DMS 273 (cell line): ENCODE data around the gene SDF4.
"Not testable (repeated sequence)": the region's sequence is repeated elsewhere in the genome, so short reads cannot be mapped to it uniquely, and the experiment has no call there.

ENCODE experiments used
- DNase-seq: peaks from one replicate; lab custom pipeline; 2025; ENCODE audit not compliant: unreplicated experiment; lab: John Stamatoyannopoulos, UW

Gene SDF4

GRCh38 chr1:1259951-1260600 is 28.3 kb upstream of the SDF4 start:
- DNase-seq = no peak

GRCh38 chr1:1259540-1259939 is 27.7 kb upstream of the SDF4 start:
- DNase-seq = no peak

GRCh38 chr1:1259119-1259488 is 27.3 kb upstream of the SDF4 start:
- no peak for DNase-seq

- DNase-seq = no peak
Observed at GRCh38 chr1:1256956-1257871, 25.4 kb upstream of the SDF4 start.

GRCh38 chr1:1255611-1256010 is 23.8 kb upstream of the SDF4 start:
- no peak for DNase-seq

- DNase-seq = no peak
Observed at GRCh38 chr1:1255078-1255477, 23.3 kb upstream of the SDF4 start.

GRCh38 chr1:1254667-1254998 is 22.8 kb upstream of the SDF4 start:
- no peak for DNase-seq

GRCh38 chr1:1253972-1254666 is 22.3 kb upstream of the SDF4 start:
- no peak for DNase-seq

- no peak for DNase-seq
Observed at GRCh38 chr1:1253314-1253713, 21.5 kb upstream of the SDF4 start.

GRCh38 chr1:1250786-1251284 is 19.0 kb upstream of the SDF4 start:
- peak; percentile 84 for DNase-seq

GRCh38 chr1:1248009-1248913 is 16.5 kb upstream of the SDF4 start:
- DNase-seq = not testable (repeated sequence)

- no peak for DNase-seq
Observed at GRCh38 chr1:1247341-1247913, 15.6 kb upstream of the SDF4 start.

- peak; percentile 81 for DNase-seq
Observed at GRCh38 chr1:1246577-1247340, 15.0 kb upstream of the SDF4 start, which contains the start of gene C1QTNF12. Gene C1QTNF12 (minus strand): TSS chr1:1246722. CDS start chr1:1246690, 32 bp downstream.

- peak; percentile 76 for DNase-seq
Observed at GRCh38 chr1:1245817-1246576, 14.2 kb upstream of the SDF4 start.

GRCh38 chr1:1245178-1245816 is 13.5 kb upstream of the SDF4 start:
- DNase-seq = peak; percentile 48

- DNase-seq = peak; percentile 58
Observed at GRCh38 chr1:1244192-1244811, 12.5 kb upstream of the SDF4 start.

- peak; percentile 54 for DNase-seq
Observed at GRCh38 chr1:1243807-1244191, 12.0 kb upstream of the SDF4 start.

GRCh38 chr1:1243266-1243660 is 11.5 kb upstream of the SDF4 start:
- no peak for DNase-seq
